ENCODE measurements around the gene WSB1.

The WSB1 gene

GRCh38 chr17:27318228-27318627 lies 24.3 kb downstream of the WSB1 start:
- DNase-seq, result peak in 1 of 2 donors; percentile 6

GRCh38 chr17:27318633-27319032 lies 24.7 kb downstream of the WSB1 start:
- peak in 1 of 2 donors; percentile 1 for DNase-seq

GRCh38 chr17:27319541-27320221 lies 25.8 kb downstream of the WSB1 start:
- DNase-seq, result peak in 1 of 2 donors; percentile 2

- peak in 1 of 2 donors; percentile 0 for DNase-seq
Observed at GRCh38 chr17:27320222-27320560, 26.3 kb downstream of the WSB1 start.

GRCh38 chr17:27321372-27321771 lies 27.5 kb downstream of the WSB1 start:
- peak in 1 of 2 donors; percentile 1 for DNase-seq

GRCh38 chr17:27322026-27322425 lies 28.1 kb downstream of the WSB1 start:
- no peak for DNase-seq

GRCh38 chr17:27322690-27323508 lies 29.0 kb downstream of the WSB1 start:
- DNase-seq, result peak in 1 of 2 donors; percentile 2

- DNase-seq, result peak; percentile 62
Observed at GRCh38 chr17:27323538-27324215, 29.8 kb downstream of the WSB1 start.

- no peak for DNase-seq
Observed at GRCh38 chr17:27324771-27325339, 30.9 kb downstream of the WSB1 start.

GRCh38 chr17:27326051-27326450 lies 32.1 kb downstream of the WSB1 start:
- no peak for DNase-seq

GRCh38 chr17:27326585-27326984 lies 32.7 kb downstream of the WSB1 start:
- no peak for DNase-seq

- DNase-seq, result no peak
Observed at GRCh38 chr17:27327397-27327796, 33.5 kb downstream of the WSB1 start.

- DNase-seq, result no peak
Observed at GRCh38 chr17:27327871-27328270, 34.0 kb downstream of the WSB1 start.

- DNase-seq, result peak in 1 of 2 donors; percentile 0
Observed at GRCh38 chr17:27328686-27329085, 34.8 kb downstream of the WSB1 start.

GRCh38 chr17:27329146-27329805 lies 35.4 kb downstream of the WSB1 start:
- peak in 1 of 2 donors; percentile 0 for DNase-seq

GRCh38 chr17:27332047-27332393 lies 38.1 kb downstream of the WSB1 start:
- DNase-seq, result no peak

- peak; percentile 98 for DNase-seq
Observed at GRCh38 chr17:27332485-27333409, 38.8 kb downstream of the WSB1 start.

GRCh38 chr17:27333410-27333980 lies 39.6 kb downstream of the WSB1 start:
- no peak for DNase-seq

- peak; percentile 52 to 80 for DNase-seq
Observed at GRCh38 chr17:27336184-27336583, 42.3 kb downstream of the WSB1 start.

- no peak for DNase-seq
Observed at GRCh38 chr17:27338536-27338985, 44.6 kb downstream of the WSB1 start.

Data from inflammatory macrophage (primary cell).